GM12864 (cell line): Measurements from ENCODE around the gene CCN6.

Experiments used
- DNase-seq: peaks from one replicate; pipeline ENCODE4 v3.0.0-alpha.2; 2011; ENCODE audit warnings: low read depth
- H3K4me3 ChIP-seq: 2 replicates; pipeline ENCODE4 v1.5.1; 2011; ENCODE audit warnings: mild to moderate bottlenecking, low read depth, low read length, control low read depth
- CTCF ChIP-seq: IDR thresholded peaks from 2 replicates; pipeline ENCODE4 v1.5.1; 2011; ENCODE audit warnings: low read depth, mild to moderate bottlenecking, moderate library complexity, low read length, control low read depth, inconsistent platforms; ENCODE audit errors: missing control alignments

Gene CCN6

GRCh38 chr6:112113431-112113830, 59.5 kb downstream of the CCN6 start:
- no peak for DNase-seq
- no peak overlapping the region for H3K4me3 ChIP-seq
- TF ChIP-seq CTCF: no peak

- TF ChIP-seq CTCF: no peak
- H3K4me3 ChIP-seq: no peak overlapping the region
- DNase-seq: no peak
Observed at GRCh38 chr6:112113918-112114317, 60.0 kb downstream of the CCN6 start.

- H3K4me3 ChIP-seq: no peak overlapping the region
- no peak for DNase-seq
- TF ChIP-seq CTCF: no peak
Observed at GRCh38 chr6:112114577-112115223, 60.8 kb downstream of the CCN6 start.

- no peak for TF ChIP-seq CTCF
- no peak for DNase-seq
- no peak overlapping the region for H3K4me3 ChIP-seq
Observed at GRCh38 chr6:112116221-112116620, 62.3 kb downstream of the CCN6 start.

GRCh38 chr6:112117554-112117953, 63.6 kb downstream of the CCN6 start:
- no peak for DNase-seq

GRCh38 chr6:112118034-112118433, 64.1 kb downstream of the CCN6 start:
- no peak overlapping the region for H3K4me3 ChIP-seq
- no peak for DNase-seq
- no peak for TF ChIP-seq CTCF

More at GRCh38 chr6:112117554-112117953, 63.6 kb downstream of the CCN6 start:
- H3K4me3 ChIP-seq: no peak overlapping the region
- no peak for TF ChIP-seq CTCF
